ENCODE data around the gene CD7. TPM values are rescaled to one million over a fixed set of nuclear protein-coding genes. Genes with fewer than 3 reads are reported as not detected.

The CD7 gene
- not detected in 2 replicates for total RNA-seq

DNA sequence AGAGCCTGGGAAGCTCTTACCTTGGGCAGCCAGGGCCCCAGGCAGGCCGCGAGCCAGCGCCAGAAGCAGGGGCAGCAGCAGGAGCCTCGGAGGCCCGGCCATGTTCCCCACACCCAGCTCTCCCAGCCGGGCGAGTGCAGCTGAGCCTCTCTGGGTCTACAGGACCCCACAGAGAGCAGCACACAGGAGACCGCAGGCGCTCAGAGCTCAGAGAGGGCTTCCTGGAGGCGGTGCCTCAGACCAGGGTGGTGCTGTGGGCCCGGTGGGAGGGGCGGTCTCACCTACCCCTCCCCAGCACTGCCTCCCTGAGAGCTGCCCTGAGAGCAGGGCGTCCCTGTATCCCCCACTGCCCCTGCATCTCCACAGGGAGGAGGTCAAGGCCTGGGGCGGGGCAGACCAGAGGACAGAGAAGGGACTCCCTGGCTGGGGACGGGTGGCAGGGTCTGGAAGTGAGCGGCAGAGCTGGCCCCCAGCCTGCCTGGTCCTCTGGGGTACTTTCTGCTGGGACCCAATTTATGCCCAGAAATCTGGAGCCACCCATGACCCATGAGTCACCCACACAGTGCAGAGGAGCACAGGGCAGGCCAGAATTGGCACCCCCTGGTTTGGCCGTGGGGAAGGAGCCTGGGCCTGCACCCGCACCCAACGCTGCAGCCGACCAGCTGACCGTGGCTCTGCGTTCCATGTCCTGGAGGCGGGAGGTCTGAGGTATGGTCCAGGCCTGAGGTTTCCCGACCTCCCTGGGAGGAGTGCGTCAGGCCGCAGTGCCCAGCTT, at the start of gene CD7:
CD7 (minus strand) TSS at position 215 of the 775 bp plus-strand sequence; CDS start at position 102, 113 bp downstream.

GRCh38 chr17:82358465-82359350, 41.3 kb upstream of the CD7 start, which contains the start of gene TEX19:
TSS of gene TEX19 (plus strand) at chr17:82359247. CDS start at chr17:82362151, 2,904 bp downstream.

DNA sequence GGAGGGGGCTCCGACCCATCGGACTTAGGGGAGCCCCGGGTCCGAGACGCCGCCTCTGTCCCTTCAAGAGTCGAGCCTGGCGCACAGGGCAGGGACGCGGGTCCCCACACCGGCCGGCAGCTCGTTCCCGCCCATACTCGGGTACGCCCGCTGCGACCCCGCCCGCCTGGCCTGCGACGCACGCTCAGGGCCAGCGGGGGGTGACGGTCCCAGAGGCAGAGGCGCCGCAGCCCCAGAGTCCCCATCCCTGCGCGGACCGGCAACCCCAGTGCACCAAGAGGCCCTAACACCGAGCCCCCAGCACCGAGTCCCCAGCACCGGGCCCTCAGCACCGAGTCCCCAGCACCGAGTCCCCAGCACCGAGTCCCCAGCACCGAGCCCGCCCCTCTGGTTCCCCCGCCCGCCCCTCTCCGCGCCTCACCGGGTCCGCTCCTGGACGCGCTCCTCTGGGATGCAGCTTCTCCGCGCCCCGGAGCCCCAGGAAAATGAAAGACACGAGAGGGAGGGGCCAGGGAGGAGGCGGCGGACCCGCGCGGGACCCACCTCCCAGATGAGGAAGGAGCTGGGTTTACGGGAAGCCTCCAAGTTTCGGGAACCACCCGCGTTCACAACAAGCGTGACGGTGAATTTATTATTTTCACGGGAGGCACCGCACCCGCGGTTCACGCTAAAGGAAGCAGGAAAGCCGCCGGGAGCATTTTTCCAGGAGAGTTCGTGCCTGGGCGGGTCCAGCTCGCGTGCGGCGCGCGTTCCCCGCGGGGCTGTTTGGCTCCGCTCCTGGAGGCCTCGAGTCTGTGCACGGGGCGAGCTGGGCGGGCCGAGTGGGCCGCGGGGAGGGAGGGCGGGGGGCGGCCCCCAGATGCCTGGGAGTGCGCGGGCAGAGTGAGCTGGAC, 16.1 kb upstream of the CD7 start, which contains the start of gene SECTM1:
SECTM1 (minus strand) TSS at position 488 of the 893 bp plus-strand sequence. CDS start 6,526 bp downstream, outside the sequence.

DNA sequence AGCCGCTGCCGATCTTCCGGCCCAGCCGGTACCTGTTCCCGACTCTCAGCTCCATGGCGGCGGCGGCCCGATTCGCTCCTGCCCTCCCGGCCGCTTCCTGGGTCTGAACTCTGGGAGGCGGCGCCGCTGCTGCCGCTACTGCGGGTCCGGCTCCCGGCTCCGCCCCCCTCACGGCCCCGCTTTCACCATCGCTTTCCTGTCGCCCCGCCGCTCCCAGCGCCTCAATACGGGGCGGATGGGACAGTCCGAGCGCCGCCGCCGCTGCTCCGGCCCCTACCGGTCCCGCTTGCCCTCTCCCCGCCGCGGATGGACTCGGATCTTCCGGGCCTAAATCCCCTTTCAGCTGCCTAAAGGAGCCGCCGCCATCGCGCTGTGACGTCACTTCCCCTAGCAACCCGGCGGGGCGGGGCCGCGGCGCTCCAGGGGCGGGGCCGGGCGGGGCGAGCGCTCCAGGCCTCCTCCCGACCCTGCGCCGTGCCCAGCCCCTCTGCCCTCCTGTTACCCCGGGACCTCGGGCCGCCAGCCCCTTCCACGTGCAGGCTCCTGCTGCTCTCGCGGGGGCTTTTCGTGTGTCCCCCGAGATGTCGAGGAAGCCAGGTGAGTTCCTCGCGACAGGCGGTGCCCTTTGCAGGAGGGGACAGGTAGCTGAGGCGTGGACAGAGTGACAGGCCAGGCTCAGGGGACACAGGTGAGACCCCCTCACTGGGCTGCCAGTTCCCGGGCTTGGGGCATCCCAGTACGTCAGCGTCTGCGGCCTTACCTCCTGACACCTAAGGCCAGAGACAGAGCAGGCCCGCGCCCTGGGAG, 43.9 kb downstream of the CD7 start, which contains the start of gene CSNK1D:
CSNK1D (minus strand) TSS at position 374 of the 807 bp plus-strand sequence; CDS start at position 55, 319 bp downstream.

Other genes starting within 250 kb of the CD7 start
- gene FASN, start 219.4 kb downstream of the CD7 start, total RNA-seq, result 40.9 and 57.5 TPM in 2 replicates
- 16.7 and 17.9 TPM in 2 replicates for gene CCDC57, start 104.8 kb downstream of the CD7 start, total RNA-seq
- gene SLC16A3, start 88.6 kb downstream of the CD7 start, total RNA-seq, result 108 and 125 TPM in 2 replicates
- gene CSNK1D, start 43.9 kb downstream of the CD7 start, total RNA-seq, result 49.0 and 49.5 TPM in 2 replicates
- gene SECTM1, start 16.2 kb upstream of the CD7 start, total RNA-seq, result 4.2 and 7.7 TPM in 2 replicates
- gene TEX19, start 41.6 kb upstream of the CD7 start, total RNA-seq, result not detected in 2 replicates
- gene UTS2R, start 54.2 kb upstream of the CD7 start, total RNA-seq, result not detected in 2 replicates
- gene HEXD, start 100.7 kb upstream of the CD7 start, total RNA-seq, result 8.9 and 13.2 TPM in 2 replicates
- gene OGFOD3, start 101.0 kb upstream of the CD7 start, total RNA-seq, result 25.3 and 26.5 TPM in 2 replicates
- gene CYBC1, start 133.1 kb upstream of the CD7 start, total RNA-seq, result 43.5 and 56.3 TPM in 2 replicates
- 40.8 and 42.8 TPM in 2 replicates for gene NARF, start 141.1 kb upstream of the CD7 start, total RNA-seq
- 23.1 and 25.3 TPM in 2 replicates for gene FOXK2, start 202.1 kb upstream of the CD7 start, total RNA-seq